Measurements from ENCODE around the gene GSX1. TPM values are rescaled to one million over a fixed set of nuclear protein-coding genes. Genes with fewer than 3 reads are reported as not detected.
"Not testable (repeated sequence)": the region's sequence is repeated elsewhere in the genome, so short reads cannot be mapped to it uniquely, and the experiment has no call there.

The GSX1 gene
- not detected in 2 replicates for total RNA-seq
- not detected for polyA plus RNA-seq (2012)

DNA sequence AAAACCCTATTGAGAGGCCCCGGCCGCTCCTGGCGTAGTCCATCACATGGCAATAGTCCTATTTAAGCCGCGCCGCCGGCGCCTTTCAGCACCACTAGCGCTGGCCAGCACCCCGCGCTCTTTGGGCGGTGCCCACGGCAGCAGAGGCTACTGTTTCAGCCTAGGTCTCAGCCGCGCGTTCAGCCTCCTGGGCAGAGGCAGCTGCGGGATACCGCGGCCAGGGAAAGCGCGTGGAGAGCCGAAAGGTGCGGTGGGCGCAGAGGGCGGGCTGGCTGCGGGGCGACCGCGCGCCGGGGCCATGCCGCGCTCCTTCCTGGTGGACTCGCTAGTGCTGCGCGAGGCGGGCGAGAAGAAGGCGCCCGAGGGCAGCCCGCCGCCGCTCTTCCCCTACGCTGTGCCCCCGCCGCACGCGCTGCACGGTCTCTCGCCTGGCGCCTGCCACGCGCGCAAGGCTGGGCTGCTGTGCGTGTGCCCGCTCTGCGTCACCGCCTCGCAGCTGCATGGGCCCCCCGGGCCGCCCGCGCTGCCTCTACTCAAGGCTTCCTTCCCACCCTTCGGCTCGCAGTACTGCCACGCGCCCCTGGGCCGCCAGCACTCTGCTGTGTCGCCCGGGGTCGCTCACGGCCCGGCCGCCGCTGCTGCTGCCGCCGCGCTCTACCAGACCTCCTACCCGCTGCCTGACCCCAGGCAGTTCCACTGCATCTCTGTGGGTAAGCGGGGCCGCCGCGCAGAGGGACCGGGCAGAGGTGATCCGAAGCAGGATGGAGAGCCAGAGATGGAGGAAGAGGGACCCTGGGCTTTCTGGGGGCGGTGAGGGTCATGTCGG is at the start of gene GSX1:
Gene GSX1, plus strand, starts transcription at position 91 of the 826 bp plus-strand sequence. Its CDS starts 208 bp downstream, at position 299.
- peak; percentile 63 for DNase-seq (ENCODE audit: low read depth)

DNA sequence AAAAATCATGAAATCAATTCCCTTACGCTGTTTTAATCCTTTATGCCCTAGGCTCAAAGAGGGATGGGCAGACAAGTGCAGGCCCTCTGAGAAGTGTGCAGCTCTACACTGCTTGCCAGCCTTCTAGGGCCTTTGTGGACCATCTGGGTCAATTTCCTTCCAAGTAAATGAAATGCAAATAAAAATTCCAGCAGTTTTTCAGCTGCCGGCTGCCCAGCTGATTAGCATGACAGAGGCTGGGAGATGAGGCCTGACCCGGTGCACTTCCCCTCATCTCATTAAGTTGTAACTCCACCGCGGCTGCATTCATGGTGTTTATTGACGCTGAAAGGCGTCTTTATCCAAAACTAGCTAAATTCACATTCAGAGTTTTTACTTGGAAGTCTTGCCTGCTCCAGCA is 47.5 kb upstream of the GSX1 start:
- no peak for DNase-seq (ENCODE audit: low read depth)

DNA sequence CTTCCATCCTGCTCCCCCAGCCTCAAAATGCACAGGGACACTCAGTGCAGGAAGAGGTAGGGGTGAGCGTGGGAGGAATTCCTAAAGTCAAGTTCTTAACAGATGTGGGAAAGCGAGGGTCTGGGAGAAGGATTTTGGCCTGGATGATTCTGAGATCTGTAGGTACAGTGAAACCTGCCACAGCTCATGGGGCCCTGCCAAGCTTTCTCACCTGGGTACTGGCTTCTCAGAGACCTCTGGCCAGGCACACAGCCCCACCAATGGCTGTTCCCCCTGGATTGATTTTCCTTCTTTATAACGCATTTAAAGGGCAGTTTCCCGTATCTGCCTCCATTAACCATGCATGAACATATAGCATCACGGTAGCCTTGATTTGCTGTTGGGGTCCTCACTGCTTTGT is 47.0 kb upstream of the GSX1 start:
- no peak for DNase-seq (ENCODE audit: low read depth)

DNA sequence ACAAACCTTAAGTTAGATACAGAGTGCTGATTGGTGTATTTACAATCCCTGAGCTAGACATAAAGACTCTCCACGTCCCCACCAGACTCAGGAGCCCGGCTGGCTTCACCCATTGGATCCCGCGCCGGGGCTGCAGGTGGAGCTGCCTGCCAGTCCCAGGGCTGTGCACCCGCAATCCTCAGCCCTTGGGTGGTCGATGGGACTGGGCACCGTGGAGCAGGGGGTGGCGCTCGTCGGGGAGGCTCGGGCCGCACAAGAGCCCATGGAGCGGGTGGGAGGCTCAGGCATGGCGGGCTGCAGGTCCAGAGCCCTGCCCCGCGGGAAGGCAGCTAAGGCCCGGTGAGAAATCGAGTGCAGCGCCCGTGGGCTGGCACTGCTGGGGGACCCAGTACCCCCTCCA is 44.1 kb upstream of the GSX1 start:
- not testable (repeated sequence) for DNase-seq (ENCODE audit: low read depth)

DNA sequence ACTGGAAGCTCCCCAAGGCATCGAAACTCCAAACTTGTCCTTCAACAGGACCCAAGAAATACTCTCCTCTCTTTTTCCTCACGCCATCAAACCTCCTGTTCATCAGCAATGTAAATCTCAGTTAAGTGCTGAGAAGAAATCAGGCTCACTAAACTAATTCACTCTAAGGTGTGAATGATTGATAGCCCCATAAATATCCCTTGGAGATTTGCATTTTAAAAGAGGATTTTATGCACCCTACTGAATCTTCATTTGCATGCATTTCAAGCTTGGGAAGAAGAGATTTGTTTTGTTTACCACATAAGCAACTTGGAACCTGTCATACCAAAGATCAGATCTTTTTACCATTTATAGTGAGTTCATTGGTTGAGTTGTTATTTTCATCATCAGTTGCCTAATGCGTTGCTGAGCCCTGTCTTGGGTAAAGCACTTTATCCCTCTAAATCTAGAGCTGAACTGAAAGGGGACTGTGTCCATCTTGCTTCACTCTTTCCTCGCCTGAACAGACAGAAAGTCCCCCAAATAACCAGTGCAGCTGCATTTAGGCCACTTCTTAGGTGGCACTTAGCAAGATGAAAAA is 40.2 kb upstream of the GSX1 start:
- no peak for DNase-seq (ENCODE audit: low read depth)

DNA sequence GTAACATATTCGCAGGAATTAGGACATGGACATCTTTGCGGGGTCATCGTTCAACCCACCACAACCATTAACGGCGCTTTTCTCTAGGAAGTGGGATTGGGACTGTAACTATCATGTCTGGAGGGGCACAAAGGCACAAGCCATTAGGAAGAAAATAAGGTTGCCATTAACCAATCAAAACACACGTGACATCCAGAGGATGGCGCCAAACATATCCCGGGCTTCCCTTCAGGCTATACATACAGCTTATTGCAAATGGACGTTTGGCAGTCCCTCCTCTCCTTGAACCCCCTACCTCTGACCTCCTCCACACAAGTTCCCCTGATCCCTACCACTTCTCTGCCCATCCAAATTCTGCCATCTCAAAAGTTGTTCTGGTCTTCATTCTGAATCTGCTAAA is 26.6 kb upstream of the GSX1 start:
- DNase-seq (ENCODE audit: low read depth) = no peak

DNA sequence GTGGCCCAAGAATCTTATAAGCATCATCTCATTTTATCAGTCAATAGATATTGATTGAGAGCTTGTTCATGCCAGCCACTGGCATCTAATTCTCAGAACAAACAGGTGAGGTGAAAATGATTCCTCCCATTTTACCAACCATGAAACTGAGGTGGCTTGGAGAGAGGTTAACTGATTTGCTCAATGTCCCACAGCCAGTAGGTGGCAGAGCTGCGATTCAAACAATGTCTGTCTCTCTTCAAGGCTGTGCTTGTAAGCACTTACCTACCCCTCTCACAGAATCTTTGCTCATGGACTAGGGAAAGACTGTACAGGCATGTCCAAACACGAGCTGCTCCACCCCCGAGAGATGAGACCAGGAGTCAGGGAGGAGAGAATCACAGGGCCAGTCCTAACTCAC is 21.5 kb upstream of the GSX1 start:
- peak; percentile 30 for DNase-seq (ENCODE audit: low read depth)

DNA sequence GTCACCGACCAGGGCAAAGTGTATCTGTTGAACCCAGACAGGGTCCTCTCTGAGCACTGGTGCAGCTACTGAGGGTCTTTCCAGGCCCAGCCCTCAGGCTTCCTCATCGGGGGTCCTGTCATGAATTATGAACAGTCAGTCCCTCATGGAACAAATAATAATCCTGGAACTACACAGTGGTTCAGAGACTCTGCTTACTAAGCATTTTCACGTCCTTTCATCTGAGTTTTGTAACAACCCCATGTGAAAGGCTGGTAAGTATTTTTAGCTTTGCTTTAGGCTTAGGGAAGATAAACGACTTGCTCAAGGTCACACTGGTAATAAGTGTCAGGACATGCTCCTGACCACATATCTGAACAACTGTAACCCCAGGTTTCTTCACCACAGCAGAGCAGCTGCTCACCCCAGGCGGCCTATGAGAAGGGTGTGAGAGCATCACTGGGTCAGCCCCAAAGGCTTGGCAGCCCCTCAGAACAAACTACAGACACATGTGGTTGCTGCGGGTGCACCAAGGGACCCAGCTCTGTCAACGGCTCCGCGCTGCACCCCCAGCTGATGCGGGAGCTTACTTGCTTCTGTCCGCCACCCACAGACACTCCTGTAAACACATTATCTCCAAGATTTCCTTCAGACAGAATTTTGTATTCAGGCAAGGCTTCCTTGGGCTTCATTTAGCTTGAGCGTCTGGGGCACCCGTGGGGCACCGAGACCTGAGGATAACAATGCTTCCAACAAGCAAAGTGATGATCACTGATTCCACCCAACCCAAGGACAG is 19.4 kb upstream of the GSX1 start:
- peak; percentile 81 for DNase-seq (ENCODE audit: low read depth)

DNA sequence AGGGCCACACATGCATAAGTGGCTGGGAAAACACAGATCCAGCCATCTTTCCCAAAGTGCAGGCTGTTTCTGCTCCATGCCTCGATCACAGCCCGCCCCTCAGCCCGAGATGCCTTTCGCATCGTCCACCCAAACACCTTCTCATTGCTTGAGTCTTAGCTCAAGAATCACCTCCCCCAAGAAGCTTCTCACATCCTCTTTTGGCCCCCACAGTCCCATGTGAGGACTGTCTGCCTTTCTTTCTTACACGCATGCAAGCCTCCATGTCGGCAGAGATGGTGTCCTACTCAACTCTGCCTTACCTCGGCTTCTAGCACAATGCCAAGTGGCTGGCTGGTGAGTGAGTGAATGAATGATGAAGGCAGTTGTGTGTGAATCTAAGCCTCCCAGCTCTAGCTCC is 18.1 kb upstream of the GSX1 start:
- no peak for DNase-seq (ENCODE audit: low read depth)

DNA sequence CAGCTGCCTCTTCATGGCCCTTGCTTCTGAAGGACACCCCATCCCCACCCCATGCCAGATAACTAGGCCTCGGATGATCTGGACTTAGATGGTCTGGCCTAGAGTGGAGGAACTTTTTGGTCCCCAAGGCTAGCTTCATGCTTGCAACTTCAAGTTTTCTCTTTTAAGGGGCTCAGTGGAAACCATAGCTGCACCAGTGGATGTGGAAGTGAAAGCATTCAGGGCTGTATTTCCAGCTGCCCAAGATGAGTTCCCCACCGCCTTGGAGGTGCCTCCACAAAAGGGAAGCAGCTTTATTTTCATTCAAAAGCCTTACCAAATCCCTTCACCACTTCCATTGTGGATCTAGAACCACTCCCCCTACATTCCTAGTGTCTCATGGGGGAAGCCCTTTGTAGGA is 17.6 kb upstream of the GSX1 start:
- no peak for DNase-seq (ENCODE audit: low read depth)

DNA sequence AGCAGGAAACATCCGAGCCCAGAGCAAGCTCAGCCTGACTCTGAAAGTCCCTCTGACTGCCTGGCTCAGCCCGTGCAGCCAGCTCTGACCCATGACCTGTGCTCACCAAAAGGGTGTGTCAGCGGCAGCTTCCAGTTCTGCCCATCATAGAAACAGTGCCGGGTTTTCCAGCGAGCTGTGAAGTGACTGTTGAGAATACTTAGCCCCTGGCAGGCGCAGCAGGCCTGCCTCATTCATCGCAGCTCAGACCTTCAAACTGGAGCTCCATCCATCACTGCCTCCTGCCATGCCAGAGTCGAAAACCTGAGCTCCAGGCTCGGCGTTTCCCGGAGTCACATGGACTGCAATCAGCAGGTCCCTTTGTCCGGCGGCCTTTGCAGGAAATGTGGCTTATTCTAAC is 16.3 kb upstream of the GSX1 start:
- no peak for DNase-seq (ENCODE audit: low read depth)

DNA sequence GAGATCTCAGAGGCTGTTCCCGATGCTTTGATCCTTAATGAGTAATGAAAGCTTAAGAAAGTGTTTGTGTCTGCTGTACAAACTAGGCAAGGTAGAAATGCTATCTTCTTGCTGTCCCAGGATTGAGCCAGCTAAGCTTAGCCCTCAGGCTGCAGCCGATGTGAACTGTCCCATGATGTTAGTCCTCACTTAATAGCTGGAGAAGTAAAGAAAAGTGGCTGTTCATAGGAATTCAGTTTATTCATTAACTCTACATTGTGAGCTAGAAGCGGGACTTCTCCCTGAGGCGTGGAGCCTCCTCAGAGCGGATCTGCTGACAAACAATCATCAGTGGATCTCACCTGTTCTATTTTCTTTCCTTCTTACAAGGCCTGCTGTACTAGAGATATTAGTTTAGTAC is 10.1 kb upstream of the GSX1 start:
- no peak for DNase-seq (ENCODE audit: low read depth)

DNA sequence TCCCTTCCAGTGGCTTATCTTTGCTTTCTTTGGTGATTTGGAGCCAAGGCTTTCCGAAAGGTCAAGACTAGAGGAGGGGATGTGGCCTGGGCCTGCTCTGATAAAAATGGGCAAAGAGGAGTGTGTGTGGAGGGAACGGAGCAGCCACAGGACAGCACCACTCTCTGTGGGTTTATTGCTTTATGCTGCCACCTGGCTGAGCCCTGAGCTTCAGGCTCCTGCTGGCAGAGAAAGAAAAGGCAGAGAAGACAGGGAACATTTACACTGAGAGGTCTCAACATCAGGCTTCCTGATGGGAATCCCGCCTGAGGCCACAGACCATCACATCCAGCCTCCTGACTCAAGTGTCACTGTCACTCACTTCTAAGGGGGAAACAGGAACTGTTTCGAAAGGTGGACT is 9.2 kb upstream of the GSX1 start:
- peak; percentile 9 for DNase-seq (ENCODE audit: low read depth)

DNA sequence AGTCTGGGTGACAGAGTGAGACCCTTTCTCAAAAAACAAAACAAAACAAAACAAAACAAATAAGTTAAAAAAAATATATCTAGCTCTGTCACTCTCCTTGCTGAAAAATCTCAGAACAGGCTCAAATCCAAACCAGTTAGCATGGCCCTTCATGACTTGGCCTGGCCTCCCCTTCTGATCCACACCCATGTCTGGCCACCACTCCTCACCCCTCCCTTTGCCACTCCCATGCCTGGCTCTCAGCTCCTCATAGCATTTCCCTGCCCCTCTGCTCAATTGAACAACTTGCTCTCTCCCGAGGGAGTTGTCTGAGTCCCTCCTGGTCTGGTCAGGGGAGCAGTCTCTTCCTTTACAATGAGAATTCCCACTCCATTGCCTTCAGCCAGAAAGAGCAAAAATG is 4.0 kb upstream of the GSX1 start:
- no peak for DNase-seq (ENCODE audit: low read depth)

DNA sequence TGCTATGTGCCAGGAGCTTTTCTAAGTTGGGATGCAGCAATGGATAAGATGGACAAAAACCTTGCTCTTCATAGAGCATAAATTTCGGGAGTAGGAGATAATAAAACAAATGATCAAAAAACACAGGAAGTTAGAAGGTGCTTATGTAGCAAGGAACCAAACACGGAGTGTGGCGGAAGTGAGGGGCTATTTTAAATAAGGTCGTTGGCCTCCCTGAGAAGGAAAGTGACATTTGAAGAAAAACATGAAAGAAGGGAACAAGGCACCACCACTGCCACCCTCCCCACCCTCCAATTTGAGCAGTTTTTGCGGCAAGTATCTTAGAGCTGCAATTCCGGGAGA is 3.2 kb upstream of the GSX1 start:
- no peak for DNase-seq (ENCODE audit: low read depth)

DNA sequence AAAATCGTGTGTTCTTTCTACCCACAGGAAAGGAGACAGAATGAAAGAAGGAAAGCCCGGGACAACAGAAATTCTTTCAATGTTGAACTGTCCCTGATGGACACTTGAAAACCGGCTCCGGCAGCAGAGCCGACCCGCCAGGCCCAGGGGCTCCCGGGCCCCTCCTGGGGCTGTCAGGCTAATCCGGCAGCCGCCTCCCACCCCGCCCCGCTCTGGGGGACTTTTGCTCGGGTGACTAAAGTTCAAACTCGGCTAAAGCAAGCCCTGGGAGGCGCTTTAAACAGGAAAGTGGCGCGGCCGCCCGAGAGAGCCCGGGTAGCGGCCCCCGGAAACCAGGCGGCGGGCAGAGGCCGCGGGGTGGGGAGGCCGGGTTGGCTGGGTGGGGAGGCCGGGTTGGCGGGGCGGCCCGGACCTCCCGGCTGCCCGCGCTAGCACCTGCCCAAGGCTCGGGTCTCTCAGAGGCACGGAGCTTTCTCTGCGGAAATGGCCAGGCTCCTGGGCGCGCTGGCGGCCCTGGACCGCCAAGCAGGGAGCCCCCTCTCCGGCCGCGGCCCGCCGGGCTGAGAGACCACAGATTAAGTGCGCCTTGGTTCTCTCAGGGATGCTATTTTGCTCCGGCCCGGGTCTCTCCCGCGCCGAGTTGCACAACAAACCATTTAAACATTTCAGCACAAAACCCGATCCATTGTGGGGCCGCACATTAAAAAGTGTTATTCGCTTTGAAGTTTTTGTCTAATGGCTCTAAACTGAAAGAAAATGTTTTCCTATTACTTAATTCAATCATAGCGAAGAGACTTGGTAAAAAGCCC is 2.6 kb upstream of the GSX1 start:
- no peak for DNase-seq (ENCODE audit: low read depth)

DNA sequence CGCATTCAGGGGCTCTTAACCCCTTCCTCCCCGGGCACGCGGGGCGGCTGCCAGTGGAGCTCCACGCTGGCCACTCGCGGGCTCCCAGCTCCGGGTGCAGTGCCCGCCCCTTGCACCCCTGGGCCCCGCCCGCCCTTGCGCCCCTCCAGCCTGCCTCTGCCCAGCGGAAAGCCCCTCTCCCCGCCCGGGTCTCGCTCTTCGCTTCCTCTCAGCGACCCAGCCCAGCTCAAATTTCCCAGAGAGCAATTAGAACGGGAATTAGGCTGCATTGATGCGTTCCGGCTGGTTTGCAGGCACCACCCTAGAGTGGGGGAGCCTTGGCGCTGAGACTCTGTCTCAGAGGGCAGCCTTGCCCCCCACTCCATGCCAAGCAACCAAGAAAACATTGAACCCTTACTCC is 1.8 kb upstream of the GSX1 start:
- DNase-seq (ENCODE audit: low read depth) = no peak

DNA sequence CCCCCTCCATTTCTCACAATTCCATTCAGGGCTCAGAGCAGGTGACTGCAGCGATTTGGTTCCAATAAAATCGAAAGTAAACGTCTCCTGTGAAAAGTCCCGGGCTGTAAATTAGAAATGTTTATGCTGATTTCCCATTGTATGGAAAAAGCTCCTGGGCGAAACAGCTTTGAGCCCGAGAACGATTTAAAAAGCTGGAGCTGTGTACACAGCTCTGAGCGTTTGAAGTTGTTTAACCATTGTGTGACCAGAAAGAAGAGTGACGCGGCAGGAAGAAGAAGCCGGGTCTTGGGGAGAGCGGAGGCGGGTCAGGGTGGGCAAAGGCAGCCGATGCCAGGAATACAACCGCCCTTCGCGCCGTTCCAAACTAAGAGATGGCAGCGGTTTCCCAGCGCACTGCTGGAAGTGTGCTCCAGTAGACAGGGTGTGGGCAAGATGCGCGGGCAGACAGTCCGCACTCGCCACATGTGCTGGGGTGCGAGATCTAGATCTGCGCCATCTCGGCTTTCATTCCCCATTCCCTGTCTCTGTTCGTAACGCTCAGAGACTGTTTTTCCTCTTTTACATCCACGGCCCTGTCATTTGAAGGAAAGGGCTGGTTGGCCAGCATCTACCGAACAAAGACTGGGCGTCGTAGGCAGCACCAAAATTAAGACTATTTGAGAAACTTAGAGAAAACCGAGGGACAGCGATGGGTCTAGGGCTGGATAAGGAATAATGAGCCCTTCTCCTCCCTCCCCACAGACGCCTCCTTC is 960 bp upstream of the GSX1 start:
- DNase-seq (ENCODE audit: low read depth) = no peak

DNA sequence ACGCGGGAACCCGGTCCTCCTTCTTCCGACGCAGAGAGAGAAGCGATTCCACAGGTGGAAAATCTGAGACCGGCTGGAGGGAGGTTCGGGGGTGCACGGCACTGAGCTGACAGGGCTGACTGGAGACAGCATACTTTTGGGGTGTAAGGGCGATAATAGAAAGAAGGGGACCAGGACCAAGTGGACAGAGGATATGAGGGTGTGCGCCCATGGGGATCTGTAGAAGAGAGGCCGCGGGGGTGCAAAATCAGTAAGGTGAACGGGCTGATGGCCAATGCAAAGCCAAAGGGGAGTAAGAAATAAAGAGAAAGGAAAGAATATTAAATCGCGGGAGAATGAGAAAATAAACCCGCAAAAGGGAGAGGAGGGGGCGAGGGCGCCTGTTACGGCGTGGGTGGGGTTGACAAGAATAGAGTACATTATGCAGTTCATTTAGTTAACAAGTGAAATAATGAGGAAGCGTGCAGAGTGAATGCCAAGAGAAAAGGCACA is 336 bp upstream of the GSX1 start:
- no peak for DNase-seq (ENCODE audit: low read depth)

DNA sequence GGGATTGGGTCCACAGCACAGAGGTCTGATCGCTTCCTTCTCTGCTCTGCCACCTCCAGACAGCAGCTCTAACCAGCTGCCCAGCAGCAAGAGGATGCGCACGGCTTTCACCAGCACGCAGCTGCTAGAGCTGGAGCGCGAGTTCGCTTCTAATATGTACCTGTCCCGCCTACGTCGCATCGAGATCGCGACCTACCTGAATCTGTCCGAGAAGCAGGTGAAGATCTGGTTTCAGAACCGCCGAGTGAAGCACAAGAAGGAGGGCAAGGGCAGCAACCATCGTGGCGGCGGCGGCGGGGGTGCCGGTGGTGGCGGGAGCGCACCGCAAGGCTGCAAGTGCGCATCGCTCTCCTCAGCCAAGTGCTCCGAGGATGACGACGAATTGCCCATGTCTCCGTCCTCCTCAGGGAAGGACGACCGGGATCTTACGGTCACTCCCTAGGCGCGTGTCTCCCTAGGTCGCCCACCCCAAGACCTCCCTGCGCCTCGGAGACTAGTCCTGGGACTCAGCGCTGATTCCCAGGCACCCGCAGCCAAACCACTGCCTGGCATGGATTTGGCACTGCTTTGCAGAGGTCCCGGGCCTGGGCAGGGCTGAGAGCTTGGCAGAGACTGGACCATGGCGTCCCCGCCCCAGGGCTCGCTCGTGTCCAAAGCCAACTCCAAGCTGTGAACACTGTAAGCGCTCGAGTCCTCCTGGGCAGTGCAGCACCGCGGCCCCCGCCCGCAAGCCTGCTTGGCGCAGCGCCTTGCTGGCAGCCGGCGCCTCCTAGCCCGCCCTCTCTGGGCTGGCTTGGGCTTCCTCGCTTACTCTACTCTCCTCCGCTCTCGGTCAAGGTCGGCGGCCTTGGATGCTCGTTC is 1.5 kb downstream of the GSX1 start:
- DNase-seq (ENCODE audit: low read depth) = no peak
